GM21367 (cell line): ENCODE results near the gene FASLG.
"Not testable (repeated sequence)": the region's sequence is repeated elsewhere in the genome, so short reads cannot be mapped to it uniquely, and the experiment has no call there.

Experiments
- ATAC-seq: cut with Tn5 transposase; IDR thresholded peaks from one replicate; pipeline ENCODE4 v1.9.1; 2021; ENCODE audit not compliant: unreplicated experiment

Gene FASLG

DNA sequence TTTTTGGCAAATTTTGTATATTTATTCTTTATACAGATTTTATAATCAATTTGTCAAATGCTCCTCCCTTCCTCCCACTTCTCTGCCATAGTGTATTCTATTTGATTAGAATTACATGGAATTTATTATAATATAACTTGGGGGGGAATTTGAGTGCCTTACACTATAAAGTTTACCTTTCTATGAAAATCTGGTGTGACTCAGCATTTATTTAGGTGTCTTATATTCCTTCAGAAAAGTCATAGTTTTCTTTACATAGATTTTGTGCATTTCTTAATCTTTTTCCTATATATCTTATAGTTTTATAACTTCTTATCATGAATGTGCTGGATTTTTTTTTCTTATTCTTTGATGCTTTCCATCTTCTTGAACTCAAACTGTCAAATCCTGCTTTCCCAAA lies 21.3 kb downstream of the FASLG start:
- ATAC-seq = no peak

DNA sequence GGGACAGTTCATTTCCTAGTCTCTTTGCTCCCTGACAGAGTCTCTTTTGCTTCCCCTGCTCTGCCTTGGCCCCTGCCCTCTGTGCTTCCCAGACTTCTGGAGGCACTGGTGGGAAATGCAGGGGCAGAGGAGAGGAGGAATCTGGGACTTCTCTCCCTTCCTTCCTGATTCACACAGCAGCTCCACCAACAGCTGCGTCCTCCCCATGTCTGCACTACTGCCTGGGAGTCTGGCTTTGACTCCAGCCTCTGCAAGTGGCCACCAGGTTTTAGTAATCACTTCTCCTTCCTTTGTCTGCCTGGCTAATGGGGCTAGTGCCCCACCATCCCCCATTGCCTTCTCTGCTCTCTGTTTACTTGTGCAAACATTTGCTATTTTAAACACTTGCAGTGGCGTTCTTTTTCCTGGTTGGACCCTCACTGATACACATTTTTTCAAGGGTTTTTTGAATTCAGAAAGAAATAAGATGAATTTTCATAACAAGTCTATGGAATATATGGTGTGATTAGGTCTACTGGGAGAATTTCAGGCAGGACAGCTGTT lies 21.9 kb downstream of the FASLG start:
- no peak for ATAC-seq

DNA sequence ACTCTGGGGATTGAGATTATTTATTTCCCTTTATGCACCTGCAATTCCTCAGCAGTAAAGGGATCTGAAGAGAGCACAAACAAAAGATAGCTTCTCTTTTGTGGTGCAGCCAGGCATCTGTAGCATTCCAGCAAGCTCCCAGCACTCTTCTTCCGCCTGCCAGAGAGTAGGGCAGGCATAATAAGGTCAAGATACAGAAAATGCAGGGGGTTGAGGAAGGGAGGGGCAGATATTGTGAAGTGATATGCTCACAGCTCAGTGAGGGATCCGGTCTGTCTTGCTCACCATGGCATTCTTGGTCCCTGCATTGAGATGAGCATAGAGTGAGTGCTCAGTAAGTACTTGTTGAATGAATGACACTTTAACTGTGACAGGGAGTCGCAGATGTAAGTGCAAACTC lies 23.9 kb downstream of the FASLG start:
- no peak for ATAC-seq

DNA sequence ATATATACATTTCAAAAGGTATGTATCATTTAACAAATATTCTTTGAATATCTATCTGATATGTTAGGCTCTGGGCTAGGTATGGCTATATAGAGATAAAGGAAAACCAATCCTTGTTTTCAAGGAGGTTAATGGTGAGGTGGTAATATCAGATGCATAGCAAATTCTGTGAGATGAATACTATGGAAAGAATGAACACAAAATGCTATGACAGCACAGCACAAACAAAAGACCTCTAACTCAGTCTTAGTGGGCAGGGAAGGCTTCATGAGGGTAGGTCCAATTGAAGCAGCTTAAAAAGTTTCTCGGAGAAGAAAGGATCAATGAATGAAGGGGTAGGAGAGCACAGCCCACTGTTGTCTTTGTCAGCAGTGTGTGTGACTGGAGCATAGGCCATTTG lies 27.2 kb downstream of the FASLG start:
- ATAC-seq = no peak

DNA sequence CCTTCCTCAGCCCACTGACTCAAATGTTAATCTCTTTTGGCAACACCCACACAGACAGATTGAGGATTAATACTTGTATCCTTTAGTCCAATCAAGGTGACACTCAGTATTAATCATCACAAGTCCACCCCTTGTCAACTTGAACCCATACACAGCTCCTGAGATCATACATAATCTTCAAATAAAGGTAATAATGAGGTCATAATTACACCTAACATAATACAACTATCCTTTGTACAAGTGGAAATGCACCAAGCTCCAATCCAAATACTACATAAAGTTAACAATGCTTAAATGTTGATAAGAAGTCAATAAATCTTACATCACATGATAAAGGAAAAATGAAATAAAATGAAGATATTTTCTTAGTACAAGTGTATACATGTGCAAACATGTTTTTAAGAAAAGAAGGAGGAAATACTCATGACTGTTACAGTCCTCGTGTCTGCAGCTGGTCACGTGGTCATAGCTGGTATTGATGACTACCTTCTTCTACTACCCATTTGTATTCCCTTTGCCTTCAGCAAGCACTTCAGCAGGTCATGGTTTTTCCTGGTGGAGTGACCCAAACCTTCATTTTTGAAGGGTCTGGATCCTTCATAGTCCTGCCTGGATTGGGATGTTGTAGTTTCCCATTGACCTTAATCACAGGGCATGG lies 29.7 kb downstream of the FASLG start:
- ATAC-seq = not testable (repeated sequence)

DNA sequence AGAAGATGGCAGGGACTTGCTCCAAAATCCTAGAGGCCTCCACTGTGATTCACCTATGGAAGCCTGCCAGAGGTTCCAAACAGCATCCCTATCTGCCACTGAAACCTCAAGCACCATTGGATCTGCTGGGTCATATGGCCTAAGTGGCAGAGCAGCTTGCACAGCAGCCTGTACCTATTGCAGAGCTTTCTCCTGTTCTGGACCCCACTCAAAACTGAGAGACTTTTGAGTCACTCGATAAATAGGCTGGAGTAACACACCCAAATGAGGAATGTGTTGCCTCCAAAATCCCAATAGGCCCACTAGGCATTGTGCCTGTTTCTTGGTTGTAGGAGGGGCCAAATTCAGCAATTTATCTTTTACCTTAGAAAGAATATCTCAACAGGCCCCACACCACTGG lies 32.0 kb downstream of the FASLG start:
- not testable (repeated sequence) for ATAC-seq

DNA sequence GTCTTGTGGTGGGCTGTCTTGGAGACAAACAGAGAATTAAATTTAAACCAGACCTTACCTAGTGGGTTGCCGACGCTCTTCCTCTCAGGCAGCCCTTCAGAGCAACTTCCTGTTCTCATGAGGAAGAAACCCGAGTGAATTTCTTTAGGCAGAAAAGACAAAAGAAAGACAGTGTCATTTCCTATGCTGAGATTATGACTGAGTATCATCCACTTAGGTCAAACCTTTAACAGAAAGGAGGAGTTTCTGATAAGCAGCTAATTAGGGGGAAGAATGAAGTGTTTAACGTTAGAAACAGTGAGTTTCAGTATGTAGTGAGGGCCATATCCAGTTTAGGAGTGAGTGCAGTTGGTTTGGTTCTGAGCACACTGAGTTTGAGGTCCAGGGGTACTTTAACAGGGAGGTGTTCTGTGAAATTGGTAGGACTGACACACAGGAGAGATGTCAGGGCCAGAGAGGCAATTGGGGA lies 38.7 kb downstream of the FASLG start:
- ATAC-seq = no peak

DNA sequence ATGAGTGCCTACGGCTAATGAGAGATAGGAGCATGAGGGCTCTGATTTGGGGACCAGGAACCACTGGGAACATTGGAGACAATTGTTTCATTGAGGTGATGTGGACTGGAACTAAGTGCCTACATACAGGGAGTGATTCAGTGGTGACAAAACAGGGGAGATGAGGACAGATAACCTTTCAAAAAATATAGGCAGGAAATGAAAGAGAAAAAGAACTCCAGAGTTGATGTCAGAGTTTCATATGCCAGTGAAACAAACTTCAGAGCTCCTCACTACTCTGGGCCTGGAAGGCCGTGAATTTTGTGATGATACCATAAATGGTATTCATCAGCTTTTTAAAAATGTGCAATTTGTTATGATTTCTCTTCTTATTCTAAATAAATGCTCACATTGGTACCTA lies 39.3 kb downstream of the FASLG start:
- no peak for ATAC-seq

DNA sequence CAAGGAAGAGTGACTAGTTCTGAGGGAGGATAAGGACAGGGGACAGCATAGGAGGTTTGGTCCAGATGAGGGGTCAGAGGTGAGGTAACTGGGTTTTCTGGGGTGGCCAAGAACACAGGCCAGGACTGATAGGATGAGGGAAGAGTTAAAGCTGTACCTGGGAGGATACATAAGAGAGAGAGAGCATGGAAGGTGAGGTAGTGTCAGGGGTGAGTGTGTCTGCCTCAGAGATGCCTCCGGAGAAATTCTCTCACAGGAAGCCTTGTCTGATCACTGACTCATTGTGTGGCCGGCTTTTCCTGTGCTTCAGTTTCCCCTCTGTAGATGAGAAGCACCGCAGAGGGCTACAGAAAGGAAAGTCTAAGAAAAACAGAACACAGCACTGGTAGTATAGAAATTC lies 40.2 kb downstream of the FASLG start:
- ATAC-seq = peak; percentile 68

DNA sequence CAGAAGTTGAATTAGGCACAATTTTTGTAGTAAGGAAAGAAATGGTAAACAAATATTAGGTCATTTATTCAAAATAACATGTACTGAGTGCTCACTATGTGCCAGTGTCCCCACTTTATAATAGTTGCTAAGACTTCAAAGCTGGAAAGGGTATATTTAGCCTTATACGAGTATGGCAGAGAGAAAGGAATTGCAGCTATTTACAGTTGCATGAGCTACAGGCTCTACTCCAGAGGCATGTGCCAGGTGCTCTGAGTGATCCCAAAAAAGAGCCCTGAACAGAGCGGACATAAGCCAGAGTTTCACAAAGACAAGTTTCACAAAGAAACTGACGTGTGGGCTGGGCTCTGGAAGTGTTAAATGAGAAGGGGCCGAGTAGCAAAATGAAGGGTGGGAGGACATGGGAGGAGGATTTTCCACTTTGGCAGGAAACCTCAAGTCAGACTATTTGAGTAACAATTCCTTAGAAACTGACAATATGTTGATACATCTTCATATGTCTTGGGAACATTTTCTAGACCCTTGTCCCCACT lies 40.9 kb downstream of the FASLG start:
- no peak for ATAC-seq

DNA sequence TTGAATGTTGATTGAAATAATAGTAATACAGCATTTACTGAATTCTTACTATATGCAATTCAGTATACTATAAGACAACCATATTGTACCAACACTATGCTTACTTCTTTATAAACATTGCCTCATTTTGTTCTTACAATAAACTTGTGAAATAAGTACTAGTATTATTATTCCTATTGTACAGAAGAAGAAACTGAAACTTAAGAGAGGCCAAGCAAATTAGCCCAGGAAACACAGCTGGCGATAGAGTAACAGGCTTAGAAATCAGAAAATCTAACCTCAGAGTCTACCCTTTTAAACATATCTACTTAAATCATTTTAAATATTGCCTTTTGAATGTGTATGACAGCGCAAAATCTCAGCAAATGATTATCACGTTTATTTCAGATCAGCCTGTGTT lies 41.7 kb downstream of the FASLG start:
- ATAC-seq = no peak

DNA sequence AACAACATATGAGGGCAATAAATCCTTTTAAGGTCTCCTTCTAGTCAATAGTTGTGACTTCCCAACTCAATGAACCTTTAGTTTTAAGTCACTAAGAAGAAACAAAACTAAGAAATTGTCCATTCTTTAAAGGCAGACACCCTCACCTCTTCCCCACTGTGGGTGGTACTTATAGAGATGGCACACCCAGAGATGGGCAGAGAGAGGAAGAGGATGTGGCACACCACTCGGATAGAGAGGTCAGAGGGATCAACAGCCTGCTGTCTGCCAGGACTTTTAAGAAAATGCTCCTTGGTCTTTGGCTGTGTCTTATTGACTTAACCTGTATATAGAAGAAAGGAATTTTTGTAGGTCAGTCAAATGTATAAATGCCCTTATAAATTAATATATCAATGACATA lies 45.1 kb downstream of the FASLG start:
- ATAC-seq = no peak

DNA sequence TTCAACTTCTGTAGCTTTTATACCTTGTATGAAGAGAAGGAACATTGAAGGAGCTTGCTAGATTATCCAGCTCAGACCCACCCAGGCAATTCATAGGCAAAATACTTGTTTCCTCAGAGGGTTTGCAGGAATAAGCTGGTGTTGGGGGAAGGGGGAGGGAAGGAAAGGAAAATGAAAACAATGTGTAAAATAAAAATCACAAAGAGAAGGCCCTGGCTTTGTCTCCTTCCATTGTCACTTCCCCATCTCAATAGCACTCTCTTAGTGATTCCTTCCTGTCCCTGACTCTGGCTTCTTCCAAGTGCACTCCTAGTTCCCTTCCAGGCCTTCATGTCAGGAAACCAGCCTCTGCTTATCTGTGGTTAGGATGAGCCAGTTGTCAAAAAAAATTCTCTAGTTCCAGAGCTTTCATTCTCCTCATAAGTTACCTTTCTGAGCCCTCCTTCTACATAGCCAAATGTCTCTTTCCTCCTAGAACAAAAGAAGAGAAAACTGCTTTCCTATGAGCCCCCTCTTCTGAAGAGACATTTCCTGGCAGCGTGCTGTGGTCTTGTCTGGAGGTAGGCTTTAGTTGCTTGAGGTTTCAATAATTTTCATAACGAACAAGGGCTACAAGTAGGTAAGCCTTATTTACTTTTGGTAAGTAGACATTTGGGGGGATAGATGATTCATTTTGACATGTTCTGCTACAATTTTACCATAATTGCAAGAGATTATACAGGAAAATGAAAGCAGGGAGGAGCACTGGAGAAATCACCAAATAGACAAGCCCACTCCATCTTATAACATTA lies 45.7 kb downstream of the FASLG start:
- no peak for ATAC-seq

DNA sequence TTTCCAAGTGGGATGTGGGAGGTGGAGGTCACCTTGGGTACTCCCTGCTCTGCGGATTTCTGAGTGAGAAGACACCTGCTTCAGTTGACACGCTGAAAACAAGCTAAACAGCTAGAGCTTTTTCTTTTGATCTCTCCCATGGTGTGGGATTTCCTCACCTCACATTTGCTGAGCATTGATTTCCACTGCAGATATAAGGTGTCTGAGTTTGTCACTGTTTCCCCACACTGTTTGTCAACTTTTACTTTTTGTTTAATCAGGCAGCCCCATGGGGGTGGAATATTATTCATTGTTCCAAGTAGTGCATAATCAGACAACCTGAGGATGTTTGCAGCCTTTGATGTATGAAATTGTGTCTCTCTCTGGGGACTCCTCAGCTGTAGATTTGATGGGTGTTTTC lies 49.5 kb downstream of the FASLG start:
- no peak for ATAC-seq

DNA sequence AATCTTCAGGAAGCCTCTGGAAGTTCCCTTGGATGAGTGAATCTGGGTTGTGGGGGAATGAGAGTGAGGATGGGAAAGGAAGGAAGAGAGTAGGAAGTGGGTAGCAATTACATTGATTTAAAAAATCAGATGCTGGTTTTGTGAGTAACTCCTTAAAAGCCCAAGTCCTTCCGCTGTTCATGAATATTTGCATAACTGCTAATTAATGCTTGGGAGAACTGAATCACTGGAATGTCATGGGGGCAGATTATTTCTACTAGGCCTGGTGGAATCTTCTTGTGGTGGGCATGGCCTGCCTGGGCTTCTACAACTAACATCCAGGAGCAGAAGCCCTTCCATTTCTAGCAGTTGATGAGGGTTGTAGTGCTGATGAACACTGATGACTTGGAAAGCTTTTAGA lies 52.7 kb downstream of the FASLG start:
- ATAC-seq = no peak

DNA sequence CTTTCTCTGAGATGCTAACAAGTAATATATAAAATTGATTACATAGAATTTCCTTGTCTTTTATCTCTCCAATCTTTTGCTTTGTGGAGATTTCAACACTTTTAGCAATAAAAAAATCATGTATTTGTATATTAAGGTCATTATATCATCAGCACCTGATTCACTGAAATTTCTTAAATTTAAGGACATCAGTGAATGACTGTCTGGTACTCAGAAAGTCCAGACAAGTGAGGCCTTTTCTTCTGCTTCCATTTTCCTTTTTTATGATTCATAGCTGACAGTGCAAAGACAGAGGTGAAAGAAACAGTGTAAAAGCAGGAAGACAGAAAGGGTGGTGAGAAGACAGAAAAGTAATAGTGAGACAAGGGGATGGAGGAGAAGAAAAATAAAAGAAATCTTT lies 54.6 kb downstream of the FASLG start:
- ATAC-seq = no peak
